H1 (cell line): Measurements from ENCODE around the gene FYTTD1. TPM values are rescaled to one million over a fixed set of nuclear protein-coding genes. Genes with fewer than 3 reads are reported as not detected.

Source experiments
- CTCF ChIA-PET: fragments of 300-600 bp; sonication (Branson Sonifier 250); formaldehyde crosslinking; loops from one replicate; lab custom pipeline; 2021; ENCODE audit not compliant: partially characterized antibody; lab: Charles Lee
- POLR2A ChIA-PET: fragments of 300-600 bp; sonication (Branson Sonifier 250); formaldehyde crosslinking; loops from one replicate; lab custom pipeline; 2021; ENCODE audit warnings: inconsistent platforms; ENCODE audit not compliant: partially characterized antibody; lab: Charles Lee
- DNase-seq, 2 experiments: peaks; one replicate each; pipeline versions ENCODE4 v3.0.0 to v3.0.0-alpha.2; 2010 to 2022; ENCODE audit warnings: low spot score in 2 of 2, low read depth in 1 of 2, mixed read lengths in 1 of 2
- FAIRE-seq: peaks from 2 replicates; lab custom pipeline; 2011; peaks lifted over from hg19 to GRCh38; lab: Jason Lieb, UNC
- H2AFZ ChIP-seq: 2 replicates; pipeline ENCODE4 v1.8.1; 2012; ENCODE audit warnings: low read length, inconsistent platforms
- H2AK5ac ChIP-seq: 2 replicates; pipeline ENCODE4 v1.6.1; 2013; ENCODE audit warnings: low read depth, low read length
- H2BK120ac ChIP-seq: replicated peaks from 2 replicates; pipeline ENCODE3; 2013; ENCODE audit warnings: low read depth, low read length, inconsistent platforms
- H2BK12ac ChIP-seq: 2 replicates; pipeline ENCODE4 v1.6.1; 2013; ENCODE audit warnings: low read depth, low read length
- H2BK15ac ChIP-seq: 2 replicates; pipeline ENCODE4 v1.6.1; 2013; ENCODE audit warnings: low read length
- H2BK20ac ChIP-seq: 2 replicates; pipeline ENCODE4 v1.6.1; 2013; ENCODE audit warnings: low read length
- H2BK5ac ChIP-seq: 2 replicates; pipeline ENCODE4 v1.6.1; 2013; ENCODE audit warnings: low read depth, low read length
- H3K14ac ChIP-seq: 2 replicates; pipeline ENCODE4 v1.6.1; 2013; ENCODE audit warnings: inconsistent platforms; ENCODE audit not compliant: insufficient read length
- H3K18ac ChIP-seq: 2 replicates; pipeline ENCODE4 v1.6.1; 2013; ENCODE audit warnings: low read length; ENCODE audit errors: extremely low read depth
- H3K23ac ChIP-seq: 2 replicates; pipeline ENCODE4 v1.6.1; 2013; ENCODE audit warnings: inconsistent platforms; ENCODE audit not compliant: insufficient read length
- H3K23me2 ChIP-seq: 2 replicates; pipeline ENCODE4 v1.6.1; 2013; ENCODE audit warnings: low read depth, low read length
- H3K27ac ChIP-seq: 2 replicates; pipeline ENCODE4 v1.6.1; 2011; ENCODE audit warnings: low read depth, low read length, inconsistent platforms
- H3K27me3 ChIP-seq, 4 experiments: replicated peaks in 1 of 4; 1 replicate in 1 of 4; 2 replicates in 3 of 4; pipeline versions ENCODE4 v1.6.1 to v1.8.1; 2011 to 2013; ENCODE audit warnings: low read length in 3 of 4, mild to moderate bottlenecking in 3 of 4, inconsistent platforms in 2 of 4, mixed read lengths in 2 of 4, moderate library complexity in 1 of 4; ENCODE audit not compliant: control insufficient read depth in 3 of 4, insufficient read depth in 3 of 4; ENCODE audit errors: extremely low read depth in 1 of 4
- H3K36me3 ChIP-seq, 4 experiments: 2 replicates each; pipeline versions ENCODE4 v1.6.1 to v1.8.1; 2011 to 2013; ENCODE audit warnings: mild to moderate bottlenecking in 4 of 4, low read length in 3 of 4, moderate library complexity in 2 of 4, control low read depth in 1 of 4, inconsistent platforms in 1 of 4; ENCODE audit not compliant: insufficient read depth in 4 of 4, control insufficient read depth in 2 of 4
- H3K4ac ChIP-seq: replicated peaks from 2 replicates; pipeline ENCODE3; 2013; ENCODE audit warnings: low read length, low read depth, mixed read lengths, inconsistent platforms; ENCODE audit not compliant: insufficient read length
- H3K4me1 ChIP-seq, 4 experiments: replicated peaks in 1 of 4; 1 replicate in 1 of 4; 2 replicates in 3 of 4; pipeline versions ENCODE4 v1.6.1 to v1.8.1; 2011 to 2013; ENCODE audit warnings: low read length in 3 of 4, inconsistent platforms in 2 of 4, mixed read lengths in 1 of 4; ENCODE audit not compliant: insufficient read depth in 4 of 4, control insufficient read depth in 3 of 4
- H3K4me2 ChIP-seq, 2 experiments: 2 replicates each; pipeline versions ENCODE4 v1.6.1 to v1.8.1; 2011 to 2013; ENCODE audit warnings: low read depth in 2 of 2, low read length in 2 of 2, control low read depth in 1 of 2, inconsistent platforms in 1 of 2, mild to moderate bottlenecking in 1 of 2; ENCODE audit not compliant: insufficient read depth in 1 of 2
- H3K4me3 ChIP-seq, 4 experiments: fragments of 200-600, 300-600 bp in 1 of 4; sonication (generic), shearing (Covaris generic), sonication (Bioruptor Twin) in 1 of 4; 2 replicates each; pipeline versions ENCODE4 v1.5.1 to v1.8.1; 2011 to 2016; ENCODE audit warnings: low read length in 4 of 4, low read depth in 3 of 4, control low read depth in 2 of 4, inconsistent platforms in 2 of 4, mild to moderate bottlenecking in 2 of 4, mixed read lengths in 1 of 4, moderate library complexity in 1 of 4; ENCODE audit not compliant: insufficient read depth in 2 of 4; ENCODE audit errors: extremely low read depth in 1 of 4
- H3K56ac ChIP-seq: replicated peaks from 2 replicates; pipeline ENCODE3; 2013; ENCODE audit warnings: low read depth, mild to moderate bottlenecking, mixed read lengths, low read length, inconsistent platforms; ENCODE audit not compliant: insufficient read length
- H3K79me1 ChIP-seq: 2 replicates; pipeline ENCODE4 v1.6.1; 2013; ENCODE audit warnings: low read depth, low read length, control low read depth
- H3K79me2 ChIP-seq, 2 experiments: 2 replicates each; pipeline versions ENCODE4 v1.6.1 to v1.8.1; 2012 to 2013; ENCODE audit warnings: low read length in 2 of 2, mild to moderate bottlenecking in 2 of 2, inconsistent platforms in 1 of 2; ENCODE audit not compliant: insufficient read depth in 2 of 2, control insufficient read depth in 1 of 2
- H3K9ac ChIP-seq, 4 experiments: replicated peaks in 1 of 4; 1 replicate in 1 of 4; 2 replicates in 3 of 4; pipeline versions ENCODE4 v1.6.1 to v1.8.1; 2011 to 2013; ENCODE audit warnings: low read depth in 3 of 4, low read length in 3 of 4, control low read depth in 2 of 4, mild to moderate bottlenecking in 2 of 4, moderate library complexity in 2 of 4, inconsistent platforms in 1 of 4; ENCODE audit errors: extremely low read depth in 1 of 4
- H3K9me3 ChIP-seq, 2 experiments: 2 replicates each; pipeline versions ENCODE4 v1.6.1 to v1.8.1; 2012 to 2013; ENCODE audit warnings: mild to moderate bottlenecking in 2 of 2, moderate library complexity in 2 of 2, control low read depth in 1 of 2, inconsistent platforms in 1 of 2, low read depth in 1 of 2, low read length in 1 of 2, mixed read lengths in 1 of 2; ENCODE audit not compliant: insufficient read depth in 2 of 2
- H4K20me1 ChIP-seq, 2 experiments: replicated peaks in 1 of 2; 2 replicates each; pipeline versions ENCODE3 to v1.8.1; 2011 to 2013; ENCODE audit warnings: inconsistent platforms in 2 of 2, low read length in 2 of 2, mild to moderate bottlenecking in 1 of 2; ENCODE audit not compliant: insufficient read depth in 2 of 2, control insufficient read depth in 1 of 2
- H4K5ac ChIP-seq: 2 replicates; pipeline ENCODE4 v1.6.1; 2013; ENCODE audit warnings: low read length, low read depth, mixed read lengths, inconsistent platforms; ENCODE audit not compliant: insufficient read length
- H4K8ac ChIP-seq: 2 replicates; pipeline ENCODE4 v1.8.0; 2013; ENCODE audit warnings: mild to moderate bottlenecking, moderate library complexity, low read length, inconsistent platforms; ENCODE audit not compliant: insufficient read depth; ENCODE audit errors: extremely low read depth
- H4K91ac ChIP-seq: replicated peaks from 2 replicates; pipeline ENCODE3; 2013; ENCODE audit warnings: low read length, mixed read lengths, inconsistent platforms; ENCODE audit not compliant: insufficient read length
- ATF3 ChIP-seq: IDR thresholded peaks from 2 replicates; pipeline ENCODE4 v1.6.1; 2011; ENCODE audit warnings: low read depth, mild to moderate bottlenecking, low read length; ENCODE audit not compliant: insufficient read depth
- BCL11A ChIP-seq, 2 experiments: IDR thresholded peaks; one replicate each; pipeline ENCODE4 v1.6.1; 2011; ENCODE audit warnings: low read depth in 2 of 2, low read length in 2 of 2, mild to moderate bottlenecking in 2 of 2
- JUND ChIP-seq: IDR thresholded peaks from 2 replicates; pipeline ENCODE4 v1.6.1; 2011; ENCODE audit warnings: mild to moderate bottlenecking, improper control_type of control experiment, low read length
- NANOG ChIP-seq: IDR thresholded peaks from 2 replicates; pipeline ENCODE4 v1.6.1; 2011; ENCODE audit warnings: low read length, low read depth, mild to moderate bottlenecking, inconsistent platforms; ENCODE audit not compliant: insufficient read depth, poor library complexity, severe bottlenecking
- RAD21 ChIP-seq, 2 experiments: IDR thresholded peaks in 1 of 2; conservative IDR thresholded peaks in 1 of 2; 2 replicates each; pipeline ENCODE4 v1.6.1; 2011; ENCODE audit warnings: low read depth in 2 of 2, low read length in 2 of 2, improper control_type of control experiment in 1 of 2, inconsistent platforms in 1 of 2, mild to moderate bottlenecking in 1 of 2, moderate library complexity in 1 of 2
- RNF2 ChIP-seq: fragments of 200-900, 300-1000 bp; sonication (generic); IDR thresholded peaks from 2 replicates; pipeline ENCODE4 v1.7.1; 2016; ENCODE audit warnings: borderline replicate concordance, low read depth, mild to moderate bottlenecking, antibody characterized with exemption, low read length; ENCODE audit not compliant: poor library complexity, severe bottlenecking; ENCODE audit errors: missing control alignments
- SIN3A ChIP-seq, 2 experiments: IDR thresholded peaks in 1 of 2; conservative IDR thresholded peaks in 1 of 2; 2 replicates each; pipeline ENCODE4 v1.6.1; 2011 to 2012; ENCODE audit warnings: low read length in 2 of 2, improper control_type of control experiment in 1 of 2, low read depth in 1 of 2, mild to moderate bottlenecking in 1 of 2
- polyA plus RNA-seq, 7 experiments: library from polyadenylated mRNA; depleted of rRNA in 3 of 7; stranded (reverse) in 5 of 7; unstranded in 2 of 7; fragments of >200 nt in 5 of 7; fragments of 200-250 nt in 2 of 7; gene quantifications; 1 replicate in 5 of 7; 2 replicates in 1 of 7; 4 replicates in 1 of 7; pipeline versions ENCODE4 v1.2.1 to v1.2.3, GENCODE V29; 2011 to 2013; ENCODE audit warnings: missing spikeins in 2 of 7, mixed read lengths in 2 of 7
- total RNA-seq: library from RNA; stranded (reverse); fragmentation: NEBNext Ultra II Directional; extraction: Animal tissue kit (Norgen Biotek cat#: 25700); gene quantifications from 2 replicates; pipeline ENCODE4 v1.2.1, GENCODE V29; 2021

Gene FYTTD1
- total and polyA plus RNA-seq, 2 of the 8 experiments (the other 6 are each of a cell fraction or from before 2014, with no cell fraction given): 3.1 to 24.4 TPM

DNA sequence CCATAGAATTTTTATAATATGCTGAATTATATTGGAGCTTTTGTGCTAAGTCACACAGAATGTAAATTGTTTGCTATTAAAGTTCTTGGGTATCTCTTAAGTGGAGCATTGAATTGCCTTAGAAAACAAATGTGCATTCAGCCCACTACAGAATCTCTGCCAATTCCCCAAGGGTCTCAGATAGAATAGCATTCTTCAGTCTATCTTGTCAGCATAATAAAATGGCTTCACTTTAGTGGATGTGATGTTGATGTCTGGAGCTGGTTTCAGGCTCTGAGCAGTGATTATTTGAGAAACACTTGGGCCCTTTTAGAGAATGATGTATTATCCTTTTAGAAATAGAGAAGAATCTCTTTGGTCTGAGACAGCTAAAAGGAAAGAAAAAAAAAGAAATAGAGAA lies 86.6 kb downstream of the FYTTD1 start:
- Histone ChIP-seq H3K9me3 (no peaks in the 10 kb centered on the region), H4K5ac (no peak overlapping the region), H2BK5ac (no peak overlapping the region), H2BK12ac (no peak overlapping the region), H2AK5ac (no peak overlapping the region), H3K56ac (no peak overlapping the region), H3K27ac (no peak overlapping the region), H4K8ac (no peak overlapping the region), H2BK20ac (no peak overlapping the region), H3K18ac (no peak overlapping the region), H3K23me2 (no peaks in the 10 kb centered on the region), H3K14ac (no peak overlapping the region), H3K79me2 (no peaks in the 10 kb centered on the region), H3K9ac (no peak overlapping the region), H3K4me3 (no peak overlapping the region), H2BK15ac (no peak overlapping the region), H3K36me3 (peaks cover 5 to 65% (median 35%) of the 10 kb centered on the region in 4 experiments), H4K20me1 (no peaks in the 10 kb centered on the region), H3K4me1 (no peaks in the 10 kb centered on the region), H3K27me3 (no peaks in the 10 kb centered on the region), H3K79me1 (no peaks in the 10 kb centered on the region), H2AFZ (no peak overlapping the region)
- FAIRE-seq: no peak
- ChIA-PET CTCF (no interaction called here), POLR2A (no interaction called here)
- DNase-seq: no peak
- TF ChIP-seq ATF3 (no peak), JUND (no peak), NANOG (no peak), BCL11A (IDR thresholded peaks at IDR 0.05; ENCODE audit: low read depth in 2 of 2, low read length in 2 of 2) (no peak), SIN3A (conservative IDR thresholded peaks at IDR 0.05 in 1 of 2, IDR thresholded peaks at IDR 0.05 in 1 of 2; ENCODE audit: low read depth in 1 of 2, low read length in 2 of 2) (no peak), RAD21 (IDR thresholded peaks at IDR 0.05 in 1 of 2, conservative IDR thresholded peaks at IDR 0.05 in 1 of 2; ENCODE audit: low read depth in 2 of 2, low read length in 2 of 2) (no peak), RNF2 (no peak)
- TF ChIP-seq, all 59 proteins: peak for 0
- no peak overlapping the region for H3K4ac ChIP-seq
- no peak overlapping the region for H3K4me2 ChIP-seq
- H2BK120ac ChIP-seq: no peak overlapping the region
- no peak overlapping the region for H4K91ac ChIP-seq
- no peak overlapping the region for H3K23ac ChIP-seq
